NCI-H1930 (cell line): ENCODE measurements around the gene CEBPZOS.
A peak's percentile ranks its signal among the peaks of the same experiment; 100 is the strongest.
"Not testable (repeated sequence)": the region's sequence is repeated elsewhere in the genome, so short reads cannot be mapped to it uniquely, and the experiment has no call there.

Source experiments
- DNase-seq, 2 experiments: peaks; one replicate each; lab custom pipeline; 2025; lab: John Stamatoyannopoulos, UW

The CEBPZOS gene

DNA sequence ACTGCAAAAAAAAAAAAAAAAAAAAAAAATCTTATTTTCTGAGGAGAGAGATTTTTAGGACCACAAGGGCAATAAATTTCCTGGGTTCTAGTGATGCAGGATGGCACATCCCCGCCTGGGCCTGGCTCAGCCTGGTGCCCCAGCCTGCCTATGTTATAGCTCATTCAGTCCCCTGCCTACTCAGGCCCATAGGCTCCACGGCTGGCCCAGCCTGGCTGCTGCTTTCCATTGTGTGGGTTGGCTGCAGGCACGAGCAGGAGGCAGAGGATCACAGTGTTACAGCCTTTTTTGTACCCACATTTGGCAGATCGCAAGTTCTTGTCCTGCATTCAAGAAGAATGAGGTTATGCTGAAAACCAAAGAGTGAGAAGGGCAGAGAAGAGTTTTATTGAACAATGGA is 5.0 kb upstream of the CEBPZOS start:
- DNase-seq, result no peak

DNA sequence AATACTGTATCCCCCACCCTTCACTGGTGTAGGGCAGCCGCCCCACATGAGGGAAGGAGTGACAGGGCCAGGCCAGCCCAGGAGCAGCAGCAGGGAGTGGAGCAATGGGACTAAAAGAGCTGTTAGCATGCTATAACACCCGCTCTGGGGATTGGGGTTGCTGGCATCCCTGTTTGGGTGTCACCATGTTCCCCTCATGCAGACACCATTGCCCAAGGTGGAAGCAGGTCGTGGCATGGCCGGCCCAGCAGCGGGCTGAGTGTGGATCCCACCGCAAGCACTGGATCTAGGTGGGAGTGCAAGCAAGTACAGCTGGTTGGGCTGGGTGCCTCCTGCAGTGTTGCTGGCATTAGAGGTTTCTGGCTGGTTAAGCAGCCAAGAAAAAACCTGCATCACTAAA is 4.5 kb upstream of the CEBPZOS start:
- no peak for DNase-seq

DNA sequence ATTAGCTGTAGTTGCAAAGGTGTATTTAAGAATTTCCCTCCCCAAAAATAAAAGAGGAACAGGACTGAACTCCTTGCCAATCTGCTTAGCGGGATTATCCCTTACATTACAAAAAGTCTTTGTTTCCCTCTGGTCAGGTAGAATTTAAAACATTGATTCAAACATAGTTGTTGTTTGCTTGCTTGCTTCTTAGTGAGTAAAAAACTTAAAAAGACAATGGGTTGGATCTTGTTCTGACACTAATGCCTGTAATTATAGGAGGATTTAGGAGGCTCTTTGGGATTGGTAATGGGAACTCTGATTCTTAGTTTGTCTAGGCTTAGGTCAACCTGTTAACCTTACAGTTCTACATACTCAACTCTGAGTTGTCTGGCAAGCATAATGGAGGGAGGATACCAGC is 3.7 kb upstream of the CEBPZOS start:
- no peak for DNase-seq

DNA sequence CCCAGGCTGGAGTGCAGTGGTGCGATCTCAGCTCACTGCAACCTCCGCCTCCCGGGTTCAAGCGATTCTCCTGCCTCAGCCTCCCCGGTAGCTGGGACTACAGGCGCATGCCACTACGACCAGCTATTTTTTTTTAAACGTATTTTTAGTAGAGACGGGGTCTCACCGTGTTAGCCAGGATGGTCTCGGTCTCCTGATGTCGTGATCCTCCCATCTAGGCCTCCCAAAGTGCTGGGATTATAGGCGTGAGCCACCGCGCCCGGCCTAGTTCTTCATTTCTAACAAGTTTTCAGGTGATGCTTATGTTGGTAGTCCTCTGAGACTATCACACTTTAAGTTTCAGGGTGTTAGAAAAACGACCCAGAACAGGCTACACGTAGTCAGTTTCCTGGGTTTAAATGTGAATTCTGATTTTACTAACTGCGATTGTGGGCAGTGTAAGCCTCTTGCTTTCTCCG is 405 bp upstream of the CEBPZOS start:
- DNase-seq, result not testable (repeated sequence)

DNA sequence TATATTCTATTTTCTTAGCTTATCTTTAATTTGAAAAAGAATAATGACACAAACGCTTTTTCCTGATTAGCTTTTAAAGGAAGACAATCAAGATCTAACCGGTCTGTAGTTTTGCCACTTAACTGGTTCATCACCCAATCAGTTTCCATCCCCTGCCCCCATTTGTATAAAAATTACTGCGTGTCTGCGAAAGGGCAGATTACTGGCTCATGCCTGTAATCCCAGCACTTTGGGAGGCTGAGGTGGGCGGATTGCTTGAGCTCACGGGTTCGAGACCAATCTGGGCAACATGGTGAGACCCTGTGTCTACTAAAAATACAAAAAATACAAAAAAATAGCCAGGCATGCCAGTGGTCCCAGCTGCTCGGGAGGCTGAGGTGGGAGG is 2.4 kb downstream of the CEBPZOS start:
- no peak for DNase-seq

DNA sequence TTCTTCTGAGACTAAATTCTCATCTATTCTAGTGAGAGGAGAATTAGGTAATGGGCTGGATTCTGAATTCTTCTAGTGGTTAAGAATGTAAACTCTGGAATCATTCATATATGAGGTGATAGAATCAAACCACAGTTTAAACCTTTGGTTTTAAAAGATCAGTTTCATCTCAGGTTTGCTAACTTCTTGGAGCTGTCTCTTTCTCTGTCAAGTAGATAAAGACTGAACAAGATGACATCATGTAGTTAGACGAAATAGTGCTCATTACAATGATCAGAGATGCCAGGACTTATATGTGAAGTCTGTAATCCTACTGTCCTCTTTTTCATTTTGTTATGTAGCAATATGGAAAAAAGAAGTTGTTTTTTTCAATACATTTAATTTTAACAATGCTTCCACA is 4.9 kb downstream of the CEBPZOS start:
- no peak for DNase-seq

DNA sequence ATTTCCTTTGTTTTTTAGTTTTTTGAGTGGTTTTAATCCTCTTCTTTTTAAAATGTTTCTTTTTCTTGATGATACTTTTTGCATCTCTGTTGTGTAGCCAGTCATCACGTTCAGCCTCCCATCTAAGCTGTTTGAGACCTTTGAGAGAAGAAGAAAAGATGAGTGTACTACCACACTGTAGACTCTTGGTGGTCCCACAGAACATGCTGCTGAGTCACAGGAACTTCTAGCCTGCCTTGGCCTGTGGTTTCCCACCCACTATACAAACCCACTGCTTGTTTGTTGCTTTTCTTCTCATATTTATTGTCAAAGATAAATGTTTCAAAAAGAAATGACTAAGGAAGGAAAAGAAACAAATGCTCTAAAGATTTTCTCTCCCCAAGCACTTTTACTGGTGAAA is 5.5 kb downstream of the CEBPZOS start:
- DNase-seq, result no peak

DNA sequence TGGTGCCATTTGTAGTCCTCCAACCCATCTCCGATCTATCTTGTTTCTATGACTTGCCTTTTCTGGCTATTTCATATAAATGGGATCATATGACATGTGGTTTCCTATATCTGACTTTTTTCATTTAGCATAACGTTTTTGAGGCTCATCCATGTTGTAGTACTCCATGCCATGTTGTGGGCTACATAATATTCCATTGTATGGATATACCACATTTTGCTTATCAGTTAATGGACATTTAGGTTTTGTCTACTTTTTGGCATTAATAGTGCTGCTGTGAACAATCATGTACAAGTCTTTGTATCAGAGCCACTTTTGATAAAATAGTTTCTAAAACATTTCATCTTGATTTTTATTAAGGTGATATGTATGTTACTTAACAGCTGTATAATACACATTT is 7.4 kb downstream of the CEBPZOS start:
- DNase-seq, result no peak

DNA sequence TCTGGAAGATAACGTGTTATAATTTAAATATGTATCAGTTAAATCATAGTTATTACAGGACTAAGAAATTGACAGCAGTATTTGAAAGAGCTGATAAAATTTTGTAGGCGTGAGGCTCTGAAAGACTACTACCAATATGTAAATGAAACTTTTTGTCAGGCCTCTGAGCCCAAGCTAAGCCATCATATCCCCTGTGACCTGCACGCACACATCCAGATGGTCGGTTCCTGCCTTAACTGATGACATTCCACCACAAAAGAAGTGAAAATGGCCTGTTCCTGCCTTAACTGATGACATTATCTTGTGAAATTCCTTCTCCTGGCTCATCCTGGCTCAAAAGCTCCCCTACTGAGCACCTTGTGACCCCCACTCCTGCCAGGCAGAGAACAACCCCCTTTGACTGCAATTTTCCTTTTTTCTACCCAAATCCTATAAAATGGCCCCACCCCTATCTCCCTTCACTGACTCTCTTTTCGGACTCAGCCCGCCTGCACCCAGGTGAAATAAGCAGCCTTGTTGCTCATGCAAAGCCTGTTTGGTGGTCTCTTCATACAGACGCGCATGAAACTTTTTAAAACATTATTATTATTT is 8.9 kb downstream of the CEBPZOS start:
- DNase-seq, result not testable (repeated sequence)

DNA sequence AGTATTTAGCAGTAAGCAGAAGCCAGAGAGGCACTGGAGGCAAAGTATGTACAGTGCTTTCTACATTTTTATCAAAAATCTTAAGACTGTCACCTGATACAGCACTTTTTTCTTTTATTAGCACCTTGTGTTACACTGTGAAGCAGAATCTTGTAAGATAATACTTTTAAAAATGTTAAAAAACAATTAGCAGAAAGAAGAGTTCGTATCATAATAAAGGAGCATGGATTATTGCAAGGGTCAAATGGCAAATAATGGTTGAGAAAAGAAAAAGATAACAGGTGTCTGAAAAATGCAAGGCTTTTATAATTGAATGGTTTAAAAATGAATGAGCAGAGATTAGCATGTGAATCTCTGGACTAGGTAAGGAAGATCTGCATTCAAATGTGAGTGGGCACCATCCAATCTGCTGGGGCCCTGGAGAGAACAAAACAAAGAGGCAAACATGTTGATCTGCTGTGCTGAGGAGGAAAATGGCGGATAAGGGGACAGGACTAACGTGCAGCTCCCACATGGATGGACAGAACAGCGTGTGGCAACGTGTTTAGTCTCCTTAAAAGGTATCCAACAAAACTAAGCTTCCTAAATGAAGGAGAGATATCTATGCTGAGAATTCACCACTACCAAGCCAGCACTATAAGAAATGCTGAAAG is 9.5 kb downstream of the CEBPZOS start:
- DNase-seq, result no peak

DNA sequence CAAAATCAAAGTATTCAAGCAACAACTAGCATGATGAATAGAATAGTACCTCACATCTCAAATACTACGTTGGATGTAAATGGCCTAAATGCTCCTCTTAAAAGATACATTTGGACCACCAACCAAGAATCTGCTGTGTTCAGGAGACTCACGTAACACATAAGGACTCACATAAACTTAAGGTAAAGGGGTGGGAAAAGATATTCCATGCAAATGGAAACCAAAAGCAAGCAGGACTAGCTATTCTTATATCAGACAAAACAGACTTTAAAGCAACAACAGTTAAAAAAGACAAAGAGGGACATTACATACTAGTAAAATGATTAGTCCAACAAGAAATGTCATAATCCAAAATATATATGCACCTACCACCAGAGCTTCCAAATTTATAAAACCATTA is 10.5 kb downstream of the CEBPZOS start:
- DNase-seq, result not testable (repeated sequence)

DNA sequence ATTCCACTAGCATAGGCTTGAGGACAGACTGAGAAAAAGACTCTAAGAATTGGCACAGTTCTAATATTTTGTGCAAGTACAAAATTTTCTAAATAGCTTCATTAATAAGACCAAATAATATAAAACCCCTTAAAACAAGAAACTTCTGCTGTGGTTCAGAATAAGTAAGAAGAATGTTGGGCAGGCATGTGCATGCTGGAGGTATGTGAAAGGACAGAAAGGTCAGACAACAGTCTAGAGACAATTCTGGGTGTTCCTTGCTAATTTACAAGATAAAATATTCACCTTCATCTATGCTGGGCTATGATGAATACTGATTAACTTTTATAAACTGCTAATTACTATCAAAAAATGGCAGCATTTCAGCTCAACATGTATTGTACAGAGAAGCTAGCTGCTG is 14.9 kb downstream of the CEBPZOS start:
- DNase-seq, result no peak

DNA sequence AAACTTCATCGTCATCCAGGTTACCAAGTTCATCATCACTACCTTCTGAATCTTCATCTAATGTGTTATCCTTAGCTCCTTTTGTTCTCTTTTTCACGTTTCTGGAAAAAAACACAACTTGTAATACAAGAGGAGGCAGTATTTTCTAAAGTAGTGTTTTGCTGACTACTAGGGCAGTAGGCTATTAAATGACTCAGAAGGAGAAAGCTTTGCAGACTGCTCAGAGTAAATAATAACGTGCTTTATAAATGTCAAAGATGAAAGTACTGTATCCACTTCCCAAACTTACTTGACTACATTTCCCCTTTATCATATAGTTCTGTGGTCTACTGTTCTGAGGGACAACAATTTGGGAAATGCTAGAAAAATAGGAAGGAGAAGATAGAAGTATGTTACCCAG is 15.6 kb downstream of the CEBPZOS start:
- no peak for DNase-seq

DNA sequence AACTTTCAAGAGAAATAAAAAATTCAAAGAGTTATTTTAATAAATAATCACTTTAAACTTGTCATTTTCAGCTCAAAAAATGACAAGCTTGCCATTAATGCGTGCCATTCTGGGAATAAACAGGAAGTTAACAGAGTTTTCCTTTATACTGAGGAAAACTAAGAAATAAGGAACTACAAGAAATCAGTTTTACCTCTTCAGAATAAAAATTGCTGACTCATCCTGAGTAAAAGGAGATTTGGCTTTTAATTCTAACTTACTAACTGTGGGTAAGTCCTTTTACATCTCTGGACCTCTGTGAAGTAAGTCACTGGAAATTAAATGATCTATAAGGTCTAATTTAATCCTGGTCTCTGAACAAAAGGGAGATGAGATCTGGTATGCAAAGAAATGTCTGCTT is 19.0 kb downstream of the CEBPZOS start:
- no peak for DNase-seq

DNA sequence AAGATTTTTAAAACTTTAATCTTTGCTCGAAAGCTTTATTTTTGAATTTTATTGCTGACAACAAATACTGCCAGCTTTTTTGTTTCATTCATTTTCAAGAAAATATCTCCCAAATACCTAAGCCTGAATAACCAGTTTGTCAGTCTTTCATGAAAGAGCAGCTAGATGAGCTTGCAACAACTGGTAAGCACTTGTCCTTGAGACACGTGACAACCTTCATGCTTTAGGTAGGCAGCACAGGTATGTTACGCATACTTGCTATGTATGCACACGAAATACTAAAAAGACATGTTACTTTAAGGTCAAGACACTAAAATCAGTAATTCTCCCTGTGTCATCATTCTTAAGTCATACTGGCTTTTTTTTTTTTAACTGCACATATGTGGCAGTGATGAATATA is 22.8 kb downstream of the CEBPZOS start:
- no peak for DNase-seq

DNA sequence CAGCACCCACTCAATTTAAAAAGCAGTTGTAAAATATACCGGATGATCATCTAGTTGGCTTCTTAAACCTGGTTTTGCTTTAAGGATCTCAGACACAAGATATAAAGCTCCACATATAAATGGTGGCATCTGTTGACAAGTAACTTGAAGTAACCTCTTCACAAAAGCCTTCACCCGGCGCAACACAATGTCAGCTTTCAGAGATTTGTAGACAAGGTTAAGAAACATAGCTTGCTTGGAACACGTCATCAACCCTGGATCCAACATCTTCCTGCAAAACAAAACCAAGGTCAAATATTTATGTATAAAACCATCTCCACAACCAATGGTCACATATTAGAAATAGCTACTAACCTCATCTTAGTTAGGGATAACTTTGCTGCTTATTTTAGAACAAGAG is 26.8 kb downstream of the CEBPZOS start:
- no peak for DNase-seq

DNA sequence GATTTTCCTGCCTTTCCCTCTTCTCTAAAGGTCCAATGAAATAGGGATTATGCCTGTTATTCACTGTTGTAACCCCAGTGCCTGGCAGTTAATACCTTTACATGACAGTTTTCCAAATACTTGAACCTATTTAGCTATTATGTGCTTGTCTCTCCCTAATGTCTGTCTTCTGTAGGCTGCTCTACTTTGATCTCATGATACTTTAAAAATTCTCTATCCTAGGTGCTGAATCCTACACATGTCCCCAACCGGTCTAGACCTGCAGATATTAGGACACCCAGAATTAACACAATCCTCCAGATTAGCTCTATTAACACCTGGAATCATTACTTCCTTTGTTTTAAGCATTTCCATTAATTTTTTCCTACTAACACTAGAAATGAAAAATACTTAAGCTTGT is 27.8 kb downstream of the CEBPZOS start:
- DNase-seq, result no peak

DNA sequence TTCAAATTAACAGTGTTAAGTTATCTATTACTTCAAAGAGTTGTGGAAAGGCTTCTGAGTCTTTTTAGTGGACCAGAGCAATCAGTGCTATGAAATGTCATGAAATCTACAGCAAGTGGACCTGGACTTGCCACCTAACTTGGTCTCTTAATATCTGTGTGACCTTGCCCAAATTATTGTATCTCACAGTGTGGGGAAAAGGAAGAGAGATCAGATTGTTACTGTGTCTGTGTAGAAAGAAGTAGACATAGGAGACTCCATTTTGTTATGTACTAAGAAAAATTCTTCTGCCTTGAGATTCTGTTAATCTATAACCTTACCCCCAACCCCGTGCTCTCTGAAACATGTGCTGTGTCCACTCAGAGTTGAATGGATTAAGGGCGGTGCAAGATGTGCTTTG is 28.8 kb downstream of the CEBPZOS start:
- not testable (repeated sequence) for DNase-seq

DNA sequence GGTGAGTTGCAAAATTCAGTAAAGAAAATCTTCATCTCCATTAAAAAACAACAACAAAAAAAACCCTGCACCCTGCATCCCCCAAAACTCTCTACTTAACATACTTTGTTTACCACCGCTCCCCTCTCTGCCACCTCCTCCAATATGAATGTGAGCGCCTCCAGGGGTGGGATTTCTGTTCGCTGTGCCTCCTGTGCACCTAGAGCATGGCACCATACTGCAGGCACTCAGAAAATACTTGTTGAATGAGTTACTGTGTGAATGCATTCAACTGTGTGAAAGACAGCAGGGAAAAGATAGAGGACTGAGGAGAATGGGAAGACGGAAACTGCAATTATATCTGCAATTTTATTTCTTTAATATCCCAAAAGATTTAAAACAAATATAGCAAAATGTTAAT is 30.6 kb downstream of the CEBPZOS start:
- no peak for DNase-seq

DNA sequence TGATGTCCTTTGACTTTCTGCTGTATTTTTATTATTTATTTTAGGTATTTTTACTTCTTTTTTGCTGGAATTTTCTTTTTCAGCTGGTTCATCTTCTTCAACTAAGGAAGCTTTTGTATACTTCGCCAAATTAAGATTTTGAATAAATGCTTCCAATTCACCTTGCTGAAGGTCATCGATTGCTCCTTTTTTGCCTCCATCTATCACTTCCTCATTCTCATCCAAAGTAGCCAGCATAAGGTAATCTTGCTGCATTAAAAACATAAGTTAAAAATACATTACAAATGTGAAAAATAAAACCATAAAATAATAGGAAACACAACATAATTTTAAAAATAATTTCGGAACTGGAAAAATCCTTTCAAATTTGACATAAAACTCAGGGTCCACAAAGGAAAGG is 32.5 kb downstream of the CEBPZOS start:
- DNase-seq, result no peak

DNA sequence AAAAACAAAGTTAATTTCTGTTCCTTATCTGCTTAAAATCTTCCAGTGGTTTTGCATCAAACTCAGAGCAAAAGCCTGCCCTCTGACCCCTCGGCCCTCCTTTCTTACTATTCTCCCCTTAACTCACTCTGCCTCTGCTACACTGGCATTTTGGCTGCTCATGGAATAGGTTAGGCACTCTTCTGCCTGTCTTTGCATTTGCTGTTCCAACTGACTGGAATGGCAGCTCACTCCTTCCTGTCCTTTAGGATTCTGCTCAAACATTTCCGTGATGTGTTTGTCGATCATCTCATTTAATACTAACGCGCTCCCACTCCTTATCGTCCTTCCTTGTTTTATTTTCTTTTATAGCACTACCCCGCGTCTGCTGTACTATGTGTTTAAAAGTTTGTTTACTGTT is 34.3 kb downstream of the CEBPZOS start:
- DNase-seq, result no peak

DNA sequence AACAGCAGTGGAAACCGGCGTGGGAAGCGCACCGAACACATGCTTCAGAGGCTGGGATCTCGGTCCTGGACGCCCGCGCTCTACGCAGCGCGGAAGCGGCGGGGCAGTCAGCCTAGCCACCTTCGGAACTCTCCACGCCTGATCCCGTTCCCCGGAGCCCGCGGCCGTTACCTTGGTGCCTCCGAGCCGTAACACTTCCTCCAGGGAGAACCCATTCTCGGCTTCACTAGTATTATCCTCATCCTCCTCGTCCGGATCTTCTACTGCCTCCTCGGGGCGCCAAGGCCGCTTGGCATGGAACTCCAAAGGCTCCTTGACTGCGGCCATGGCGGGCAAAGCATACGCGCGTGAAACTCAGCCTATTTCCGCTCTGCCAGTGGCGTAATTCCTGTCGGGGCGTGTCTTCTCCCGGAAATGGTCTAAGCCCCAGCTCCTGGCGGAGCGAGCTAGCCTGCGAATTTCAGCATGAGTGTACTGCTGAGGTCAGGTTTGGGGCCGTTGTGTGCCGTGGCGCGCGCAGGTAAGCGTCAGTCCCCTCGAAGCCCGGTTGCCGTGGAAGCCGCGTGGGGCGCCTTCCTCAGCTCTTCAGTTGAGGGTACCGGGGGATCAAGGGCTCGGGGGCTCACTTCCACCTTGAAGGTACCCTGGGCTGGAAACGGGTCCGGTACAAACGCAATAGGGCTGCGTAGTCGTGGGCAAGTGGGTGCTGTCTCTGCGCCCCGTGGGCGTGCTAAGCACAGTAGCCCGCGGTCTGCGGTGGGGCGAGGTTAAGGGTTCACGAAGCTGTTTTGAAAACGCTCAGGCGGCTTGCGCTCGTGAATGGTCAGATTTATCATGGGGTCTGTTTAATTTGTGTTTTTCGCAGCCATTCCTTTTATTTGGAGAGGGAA is 35.2 kb downstream of the CEBPZOS start, which contains the start of the genes CEBPZ and NDUFAF7:
CEBPZ (minus strand) TSS at position 356 of the 890 bp plus-strand sequence; CDS start at position 327, 29 bp downstream.
NDUFAF7 (plus strand) TSS at position 418 of the 890 bp plus-strand sequence; CDS start at position 466, 48 bp downstream.
- peak; percentile 75 to 80 for DNase-seq
